GM10266 (cell line): ENCODE measurements around the gene MGARP.

Experiments
- DNase-seq: peaks from one replicate; pipeline ENCODE4 v3.0.0; 2012; ENCODE audit errors: extremely low spot score
- CTCF ChIP-seq: IDR thresholded peaks from 2 replicates; pipeline ENCODE4 v1.5.1; 2012; ENCODE audit warnings: mild to moderate bottlenecking, low read depth; ENCODE audit not compliant: control insufficient read depth, insufficient read depth; ENCODE audit errors: missing control alignments

MGARP gene

GRCh38 chr4:139253046-139253445, 27.0 kb downstream of the MGARP start:
- TF ChIP-seq CTCF, result no peak
- no peak for DNase-seq

GRCh38 chr4:139247700-139248238, 32.3 kb downstream of the MGARP start:
- TF ChIP-seq CTCF, result no peak
- no peak for DNase-seq

- TF ChIP-seq CTCF, result no peak
- DNase-seq, result no peak
Measured at GRCh38 chr4:139247241-139247640, 32.8 kb downstream of the MGARP start.

GRCh38 chr4:139246166-139246565, 33.9 kb downstream of the MGARP start:
- no peak for TF ChIP-seq CTCF
- no peak for DNase-seq

GRCh38 chr4:139245590-139245989, 34.4 kb downstream of the MGARP start:
- TF ChIP-seq CTCF, result no peak
- DNase-seq, result no peak

- DNase-seq, result no peak
- TF ChIP-seq CTCF, result no peak
Measured at GRCh38 chr4:139243448-139244365, 36.3 kb downstream of the MGARP start.

GRCh38 chr4:139242511-139243051, 37.4 kb downstream of the MGARP start:
- no peak for DNase-seq
- TF ChIP-seq CTCF, result no peak
